GM18867 (cell line): ENCODE measurements around the gene SLC66A2.

Experiments
- ATAC-seq: cut with Tn5 transposase; IDR thresholded peaks from one replicate; pipeline ENCODE4 v1.9.1; 2021; ENCODE audit warnings: mild to moderate bottlenecking, moderate library complexity; ENCODE audit not compliant: unreplicated experiment

Gene SLC66A2

DNA sequence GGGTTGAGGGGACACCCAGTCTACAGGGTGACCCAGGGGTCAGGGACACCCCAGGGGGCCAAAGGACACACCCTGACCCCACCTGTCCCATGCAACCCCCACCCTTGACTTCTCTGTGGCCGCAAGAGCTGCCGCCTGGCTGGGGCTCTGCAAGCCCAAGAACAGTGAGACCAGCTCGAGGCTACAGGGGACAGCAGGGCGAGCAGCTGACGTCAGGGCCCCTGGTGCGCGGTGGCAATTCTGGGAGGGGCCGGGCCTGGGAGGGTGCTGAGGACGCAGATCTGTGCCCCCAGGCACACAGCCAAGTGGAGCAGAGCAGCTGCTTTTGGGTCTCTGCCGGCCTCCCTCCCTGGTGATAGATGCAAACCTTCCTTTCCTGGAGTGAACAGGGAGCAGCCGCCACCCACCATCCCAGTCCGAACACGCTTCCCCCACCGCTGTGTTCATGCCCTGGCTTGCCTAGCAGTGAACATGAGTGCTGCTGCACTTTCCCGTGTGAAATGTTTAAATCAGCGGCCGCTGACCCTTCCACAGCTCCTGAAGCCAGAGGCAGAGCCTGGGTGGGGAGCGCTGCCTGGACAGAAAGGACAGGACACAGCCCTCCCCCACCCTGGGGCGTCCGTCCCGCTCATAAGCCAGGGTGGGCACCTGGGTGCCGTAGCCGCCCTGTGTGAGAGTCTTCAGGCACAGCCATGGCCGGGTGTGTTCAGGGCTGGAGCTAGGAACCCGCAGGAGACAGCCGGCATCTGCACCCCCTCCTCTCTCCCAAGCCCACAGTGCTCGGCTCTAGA lies 46.9 kb downstream of the SLC66A2 start:
- no peak for ATAC-seq

DNA sequence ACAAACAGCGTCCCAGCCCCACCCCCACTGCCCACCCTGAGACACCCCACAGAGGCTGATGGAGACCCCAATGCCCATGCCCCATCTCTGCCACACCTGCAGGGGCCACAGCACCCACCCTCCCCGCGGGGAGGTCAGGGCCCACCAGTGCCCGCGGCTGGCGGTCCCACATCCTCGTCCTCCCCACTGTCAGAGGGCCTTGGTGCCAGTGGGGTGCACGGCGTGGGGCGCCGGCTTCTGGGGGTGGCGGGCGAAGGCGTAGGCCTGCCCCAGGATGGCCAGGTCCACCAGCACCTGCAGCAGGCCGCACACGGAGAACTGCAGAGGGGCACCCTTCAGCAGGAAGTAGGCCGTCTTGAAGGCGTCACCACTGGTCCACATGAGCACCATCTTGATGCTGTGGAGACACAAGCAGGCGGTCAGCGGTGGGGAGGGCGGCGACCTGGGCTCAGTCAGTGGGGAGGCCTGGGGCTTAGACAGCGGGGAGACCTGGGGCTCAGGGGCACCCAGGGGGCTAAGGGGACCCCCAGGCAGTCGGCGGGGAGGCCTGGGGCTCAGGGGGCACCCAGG lies 47.6 kb downstream of the SLC66A2 start:
- no peak for ATAC-seq

DNA sequence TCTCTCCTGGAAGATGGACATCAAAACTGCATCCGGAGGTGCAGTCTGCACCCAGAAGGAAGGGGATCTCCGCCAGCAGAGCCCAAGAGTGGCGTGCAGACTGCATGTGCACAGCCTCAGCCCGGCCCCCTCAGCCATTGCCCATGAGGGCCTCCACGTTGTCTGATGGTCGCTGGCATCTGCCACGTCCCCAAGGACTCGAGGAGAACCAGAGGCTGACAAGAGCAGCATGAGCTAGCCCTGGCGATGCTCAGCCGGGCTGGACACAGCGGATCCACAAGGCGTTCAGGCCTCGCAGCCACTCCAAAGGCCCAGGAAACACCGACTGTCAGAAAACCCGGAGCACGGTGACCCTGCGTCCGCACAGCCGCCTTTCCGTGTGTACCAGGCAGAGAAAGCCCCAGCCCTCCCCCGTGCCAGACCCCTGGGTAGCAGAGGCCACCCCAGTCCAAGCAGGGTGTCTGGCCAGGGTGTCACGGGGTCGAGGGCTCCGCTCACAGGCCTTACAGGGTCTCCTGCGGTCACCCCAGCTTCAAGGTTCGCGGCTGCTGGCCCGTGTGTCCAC lies 48.3 kb downstream of the SLC66A2 start:
- ATAC-seq = no peak

DNA sequence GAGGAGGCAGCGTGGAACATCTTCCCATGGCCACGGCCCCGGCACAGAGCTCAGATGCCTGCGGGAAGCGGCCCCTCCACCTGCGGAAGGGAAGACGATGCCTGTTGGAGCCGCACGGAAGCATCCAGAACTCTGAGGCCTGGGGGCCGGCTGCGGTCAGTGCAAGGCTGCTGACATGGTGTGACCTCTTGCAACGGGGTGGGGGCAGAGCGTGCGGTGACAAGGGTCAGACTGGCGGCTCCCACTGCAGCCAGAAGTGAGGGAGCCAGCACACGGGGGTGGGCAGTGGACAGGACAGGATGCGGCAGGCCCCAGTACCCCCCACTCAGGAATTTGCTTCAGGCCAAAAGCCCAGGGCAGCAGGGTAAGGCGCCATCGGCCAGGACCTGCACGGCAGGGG lies 48.8 kb downstream of the SLC66A2 start:
- ATAC-seq = no peak

DNA sequence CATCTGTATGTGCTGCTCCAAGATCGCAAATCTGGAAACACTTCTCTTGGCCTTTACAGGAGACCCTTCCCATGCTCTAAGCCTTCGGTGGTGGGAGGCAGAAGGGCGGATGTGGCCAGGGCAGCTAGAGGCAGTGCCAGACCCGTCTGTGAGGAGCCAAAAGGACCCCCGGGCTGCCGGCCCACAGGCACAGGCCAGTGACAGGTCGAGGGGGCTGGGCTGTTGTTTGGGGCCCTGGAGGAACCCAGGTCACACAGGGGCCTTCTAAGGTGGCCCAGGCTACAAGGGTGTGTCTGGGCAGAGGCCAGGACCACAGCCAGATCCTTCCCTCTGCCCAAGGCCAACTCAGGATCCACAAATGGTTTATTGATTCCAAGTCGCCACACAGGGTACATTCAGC lies 49.4 kb downstream of the SLC66A2 start:
- no peak for ATAC-seq

DNA sequence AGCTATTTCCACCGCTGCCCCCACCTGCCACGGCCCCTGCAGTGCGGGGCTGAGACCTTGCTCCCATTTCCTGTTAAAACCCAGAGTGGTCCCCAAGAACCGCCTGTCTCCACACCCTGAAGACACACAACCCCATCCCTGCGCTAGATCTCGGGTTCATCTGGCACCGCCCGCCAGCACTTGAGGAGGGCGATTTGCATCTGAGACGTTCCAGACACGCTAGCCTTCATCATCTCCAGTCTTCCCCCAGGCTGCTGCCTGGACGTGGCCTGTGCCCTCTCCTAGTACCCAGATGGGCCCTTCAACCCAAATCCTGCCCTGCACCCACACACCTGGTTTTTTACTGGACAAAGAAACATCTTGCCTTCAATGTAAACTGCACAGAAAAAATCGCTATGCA lies 49.8 kb downstream of the SLC66A2 start:
- no peak for ATAC-seq

DNA sequence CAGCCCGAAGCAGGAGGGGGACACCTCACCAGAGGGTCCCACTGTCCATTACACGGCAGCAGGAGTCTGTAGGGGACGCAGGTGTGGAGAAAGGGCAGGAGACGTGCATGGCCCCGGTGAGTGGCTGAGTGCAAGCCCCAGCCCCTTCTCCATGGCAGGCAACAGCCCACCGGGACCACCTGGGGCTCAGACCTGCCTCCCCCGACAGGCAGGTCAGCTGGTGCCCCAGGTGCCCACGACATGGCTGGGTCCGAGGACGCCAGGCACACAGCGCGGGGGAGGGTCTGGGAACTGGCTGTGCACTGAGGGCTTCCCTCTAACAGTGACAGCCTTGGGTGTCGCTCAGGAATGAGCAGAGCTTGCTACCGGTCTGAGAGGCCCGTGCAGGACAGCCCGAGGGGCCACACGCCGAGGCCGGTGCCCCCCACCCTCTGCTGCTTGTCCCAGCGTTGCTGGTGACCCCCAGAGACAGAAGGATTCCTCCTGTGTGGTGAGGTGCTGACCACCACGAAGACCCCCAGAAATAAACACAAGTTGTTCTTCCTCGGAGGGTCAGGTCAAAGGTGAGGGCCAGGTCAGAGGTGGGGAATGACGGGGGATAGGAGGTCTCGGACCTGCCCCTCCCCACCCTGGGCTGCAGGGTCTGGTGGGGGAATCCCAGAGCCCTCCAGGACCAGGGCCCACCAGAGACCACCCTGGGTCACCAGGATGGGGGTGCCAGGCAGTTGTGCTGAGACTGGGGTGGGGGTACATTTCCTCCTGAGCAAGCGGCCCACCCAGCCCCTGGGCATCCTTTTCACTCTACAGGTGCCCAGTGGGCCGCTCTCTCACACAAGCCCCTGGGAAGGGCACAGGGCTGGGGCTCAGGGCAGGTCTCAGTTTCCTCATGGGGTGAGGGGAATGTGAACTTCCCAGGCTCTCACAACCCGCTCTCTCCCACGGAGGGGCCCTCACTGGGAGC lies 50.6 kb downstream of the SLC66A2 start:
- no peak for ATAC-seq

DNA sequence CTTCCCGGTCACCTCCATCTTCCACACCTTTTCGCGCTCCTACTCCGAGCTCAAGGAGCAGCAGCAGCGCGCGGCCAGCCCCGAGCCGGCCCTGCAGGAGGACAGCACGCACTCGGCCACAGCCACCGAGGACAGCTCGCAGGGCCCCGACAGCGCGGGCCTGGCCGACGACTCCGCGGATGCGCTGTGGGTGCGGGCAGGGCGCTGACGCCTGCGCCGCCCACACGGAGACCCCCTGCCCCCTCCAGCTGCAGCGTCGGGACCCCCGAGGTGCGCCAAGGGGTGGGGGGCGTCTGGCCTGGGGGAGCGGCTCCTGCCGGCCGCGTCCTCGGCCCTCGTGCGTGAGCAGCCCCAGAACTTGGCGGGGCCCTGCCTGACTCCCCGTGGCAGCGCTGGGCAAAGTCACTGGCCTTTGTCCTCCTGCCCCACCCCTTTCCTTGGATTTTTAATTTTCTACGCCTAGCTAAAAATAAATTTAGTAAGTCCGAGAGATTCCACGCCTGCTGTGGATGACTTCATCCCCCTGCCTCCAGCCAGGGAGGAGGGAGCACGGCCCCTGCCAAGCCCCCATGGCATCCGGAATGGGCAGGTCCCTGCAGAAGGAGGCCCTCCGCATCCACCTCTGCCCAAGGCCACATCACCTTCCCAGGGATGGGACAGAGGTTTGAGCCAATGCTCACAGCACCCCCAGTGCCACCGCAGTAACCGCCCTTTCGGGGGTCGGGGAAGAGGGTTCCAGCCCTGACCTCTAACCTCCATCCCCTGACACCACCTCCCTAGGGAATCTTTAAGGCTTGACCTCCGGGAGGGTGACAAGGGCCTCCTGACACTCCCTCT lies 51.6 kb downstream of the SLC66A2 start:
- no peak for ATAC-seq

DNA sequence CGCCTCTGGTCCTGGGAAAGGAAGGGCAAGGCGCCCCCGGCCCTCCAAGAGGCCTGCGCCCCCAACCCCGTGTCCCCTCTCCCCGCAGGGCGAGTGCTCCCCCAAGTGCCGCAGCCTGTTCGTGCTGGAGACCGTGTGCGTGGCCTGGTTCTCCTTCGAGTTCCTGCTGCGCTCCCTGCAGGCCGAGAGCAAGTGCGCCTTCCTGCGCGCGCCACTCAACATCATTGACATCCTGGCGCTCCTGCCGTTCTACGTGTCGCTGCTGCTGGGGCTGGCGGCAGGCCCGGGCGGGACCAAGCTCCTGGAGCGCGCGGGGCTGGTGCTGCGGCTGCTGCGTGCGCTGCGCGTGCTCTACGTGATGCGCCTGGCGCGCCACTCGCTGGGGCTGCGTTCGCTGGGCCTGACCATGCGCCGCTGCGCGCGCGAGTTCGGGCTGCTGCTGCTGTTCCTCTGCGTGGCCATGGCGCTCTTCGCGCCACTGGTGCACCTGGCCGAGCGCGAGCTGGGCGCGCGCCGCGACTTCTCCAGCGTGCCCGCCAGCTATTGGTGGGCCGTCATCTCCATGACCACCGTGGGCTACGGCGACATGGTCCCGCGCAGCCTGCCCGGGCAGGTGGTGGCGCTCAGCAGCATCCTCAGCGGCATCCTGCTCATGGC lies 52.4 kb downstream of the SLC66A2 start:
- no peak for ATAC-seq

DNA sequence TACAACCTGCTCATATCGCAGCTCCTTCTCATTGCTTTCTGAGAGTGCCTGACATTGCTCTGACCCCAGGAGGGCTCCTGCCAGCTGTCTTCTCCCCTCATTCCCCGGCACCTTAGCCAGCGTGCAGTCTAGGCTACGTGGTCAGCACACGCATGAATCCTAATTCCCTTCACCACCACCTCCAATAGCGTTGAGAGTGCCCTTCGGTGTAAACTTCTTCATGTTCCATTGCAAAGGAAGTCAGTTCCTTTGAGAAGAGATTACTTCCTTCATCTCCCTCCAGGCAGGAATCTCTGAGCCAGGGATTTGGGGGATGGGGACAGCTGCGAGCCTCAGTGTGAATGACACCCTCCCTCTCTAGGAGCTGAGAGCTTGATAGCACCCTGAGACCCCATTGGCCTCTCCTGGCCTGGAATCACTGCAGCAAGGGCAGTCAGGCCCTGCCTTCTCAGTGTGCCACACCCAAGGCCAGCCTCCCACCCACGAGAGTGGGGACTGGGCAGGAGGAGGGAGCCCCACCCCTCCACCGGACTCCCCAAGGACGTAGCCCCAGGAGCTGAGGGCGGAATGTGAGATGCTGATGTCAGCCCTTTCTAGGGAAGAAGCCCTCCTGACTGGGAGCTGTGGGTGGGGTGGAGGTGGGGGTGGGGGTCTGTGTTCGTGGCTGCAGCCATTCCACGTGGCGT lies 53.4 kb downstream of the SLC66A2 start:
- ATAC-seq = no peak

DNA sequence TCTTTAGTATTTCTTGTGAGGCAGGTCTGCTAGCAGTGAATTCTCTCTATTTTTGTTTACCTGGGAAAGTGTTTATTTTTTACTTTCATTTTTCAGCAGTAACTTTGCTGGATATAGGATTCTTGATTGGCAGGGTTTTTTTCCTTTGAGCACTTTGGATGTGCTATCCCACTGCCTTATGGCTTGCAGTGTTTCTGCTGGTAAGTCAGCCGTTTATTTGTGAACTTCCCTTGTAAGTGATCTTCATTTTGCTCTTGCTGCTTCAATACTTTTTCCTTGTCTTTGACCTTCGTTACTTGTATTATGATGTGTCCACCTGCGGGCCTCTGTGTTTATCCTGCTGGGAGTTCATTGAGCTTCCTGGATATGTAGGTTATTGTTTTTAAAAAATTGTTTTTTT lies 54.7 kb downstream of the SLC66A2 start:
- ATAC-seq = no peak

DNA sequence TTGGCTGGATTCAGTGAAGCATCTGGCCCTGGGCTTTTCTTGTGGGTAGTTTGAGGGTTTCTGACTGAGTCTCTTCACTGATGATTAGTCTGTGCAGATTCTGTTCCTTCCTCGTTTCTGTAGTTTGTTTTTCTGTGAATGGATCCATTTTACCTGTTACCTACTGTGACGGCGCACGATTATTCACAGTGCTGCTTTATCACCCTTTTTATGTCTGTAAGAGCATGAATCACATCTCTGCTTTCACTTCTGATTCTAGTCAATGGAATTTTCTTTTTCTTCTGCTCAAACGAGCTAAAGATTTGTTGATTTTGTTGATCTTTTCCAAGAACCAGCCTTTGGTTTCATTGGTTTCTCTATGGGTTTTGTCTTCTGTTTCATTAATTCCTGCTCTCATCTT lies 60.8 kb downstream of the SLC66A2 start:
- ATAC-seq = no peak

DNA sequence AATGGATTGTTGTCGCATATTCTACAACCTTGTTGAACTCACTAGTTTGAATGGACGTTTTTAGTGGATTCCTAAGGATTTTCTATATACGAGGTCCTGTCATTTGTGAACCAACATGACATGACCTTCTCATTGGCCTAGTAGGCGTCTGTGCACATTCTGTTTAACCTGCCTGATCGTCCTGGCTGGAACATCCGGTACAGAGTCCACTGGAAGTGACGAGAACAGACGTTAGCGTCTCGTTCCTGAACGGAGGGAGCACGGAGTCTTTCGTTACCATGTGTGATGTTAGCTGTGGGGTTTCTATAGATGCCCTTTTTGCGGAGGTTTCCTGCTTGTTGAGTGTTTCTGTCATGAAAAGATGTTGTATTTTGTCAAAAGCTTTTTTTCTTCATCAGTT lies 61.9 kb downstream of the SLC66A2 start:
- ATAC-seq = no peak

DNA sequence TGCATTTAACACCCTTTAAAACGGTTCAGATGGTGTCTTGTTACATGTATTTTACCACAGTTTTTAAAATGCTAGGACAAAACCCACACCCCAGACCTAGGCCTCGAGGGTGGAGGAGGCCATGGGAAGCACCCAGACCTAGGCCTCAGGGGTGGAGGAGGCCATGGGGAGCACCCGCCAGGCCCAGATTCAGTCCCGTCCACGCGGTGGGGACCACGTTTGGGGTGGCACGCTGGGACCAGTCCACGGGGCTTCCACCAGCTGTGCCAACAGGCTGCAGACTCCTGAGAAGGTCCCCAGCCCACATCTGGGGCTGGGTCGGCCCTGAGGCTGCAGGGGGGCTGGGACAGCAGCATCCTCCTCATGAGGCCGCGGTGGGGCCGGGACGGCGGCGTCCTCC lies 63.4 kb downstream of the SLC66A2 start:
- no peak for ATAC-seq

DNA sequence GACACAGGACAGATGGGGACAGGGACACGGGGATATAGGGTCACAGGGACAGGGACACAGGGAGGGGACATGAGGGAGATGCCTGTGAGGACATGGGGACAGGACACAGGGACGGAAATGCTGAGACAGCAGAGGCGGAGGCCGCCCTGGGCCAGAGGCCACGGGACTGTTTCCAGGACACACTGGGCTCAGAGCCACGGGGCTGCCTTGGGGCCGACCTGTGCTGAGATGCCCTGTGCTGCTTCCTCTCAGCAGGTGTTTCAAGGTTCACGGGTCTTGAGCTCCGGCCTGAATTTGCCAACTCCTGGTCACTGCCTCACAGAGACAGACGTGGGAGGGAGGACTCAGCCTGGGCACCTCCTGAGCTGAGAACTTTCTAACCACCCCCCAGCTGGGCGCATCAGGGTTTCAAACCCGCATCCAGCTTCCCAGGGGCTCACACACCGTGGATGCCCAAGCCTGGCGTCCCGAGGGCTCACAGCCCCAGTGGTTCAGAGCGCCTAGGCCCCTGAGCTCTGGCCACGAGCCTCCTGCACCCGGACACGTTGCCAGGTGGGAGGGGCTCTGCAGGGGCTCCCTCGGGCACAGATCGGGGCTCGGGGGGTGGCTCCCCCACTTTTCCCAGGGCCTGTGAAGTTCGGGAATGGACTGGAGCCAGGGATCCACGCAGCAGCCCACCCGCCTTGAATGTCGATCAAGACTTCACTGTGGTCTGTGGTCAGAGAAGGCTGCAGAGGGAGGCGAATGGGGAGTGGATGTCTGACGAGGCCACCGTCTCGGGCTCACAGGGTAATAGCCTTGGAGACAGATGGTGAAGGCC lies 64.1 kb downstream of the SLC66A2 start:
- ATAC-seq = no peak

DNA sequence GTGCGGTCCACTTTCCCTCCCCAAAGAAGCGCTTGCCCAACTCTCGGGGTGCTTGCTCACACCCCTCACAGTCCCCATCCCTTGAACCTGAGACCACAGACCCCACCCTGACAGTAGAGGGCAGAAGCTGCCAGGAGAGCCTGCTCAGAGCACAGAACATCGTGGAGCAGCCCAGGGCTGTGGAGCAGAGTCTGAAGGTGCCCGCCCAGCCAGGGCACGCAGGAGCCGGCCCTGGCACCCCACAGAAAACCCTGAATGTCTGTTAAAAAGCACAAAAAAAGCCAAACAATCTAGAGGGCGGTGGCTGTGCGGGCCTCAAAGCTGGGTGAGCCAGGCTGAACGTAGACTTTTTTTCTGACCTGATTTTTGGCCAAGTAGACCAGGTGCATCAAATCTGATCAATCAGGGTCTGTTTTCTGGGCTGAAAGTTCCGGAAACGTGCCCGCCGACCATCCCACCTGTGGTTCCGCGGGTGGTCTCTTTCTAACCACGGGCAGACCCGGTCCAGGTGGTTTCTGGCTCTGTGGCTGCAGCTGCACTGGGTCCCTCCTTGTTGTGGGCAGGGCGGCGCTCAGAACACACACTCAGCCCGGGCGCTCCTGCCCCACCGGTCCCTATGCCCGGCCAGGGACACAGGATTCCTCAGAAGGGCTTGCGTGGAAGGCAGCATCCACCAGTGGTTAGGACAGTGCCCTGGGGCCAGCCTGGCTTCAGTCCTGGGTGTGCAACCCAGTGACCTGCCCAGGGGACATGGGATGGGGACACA lies 66.3 kb downstream of the SLC66A2 start:
- no peak for ATAC-seq

DNA sequence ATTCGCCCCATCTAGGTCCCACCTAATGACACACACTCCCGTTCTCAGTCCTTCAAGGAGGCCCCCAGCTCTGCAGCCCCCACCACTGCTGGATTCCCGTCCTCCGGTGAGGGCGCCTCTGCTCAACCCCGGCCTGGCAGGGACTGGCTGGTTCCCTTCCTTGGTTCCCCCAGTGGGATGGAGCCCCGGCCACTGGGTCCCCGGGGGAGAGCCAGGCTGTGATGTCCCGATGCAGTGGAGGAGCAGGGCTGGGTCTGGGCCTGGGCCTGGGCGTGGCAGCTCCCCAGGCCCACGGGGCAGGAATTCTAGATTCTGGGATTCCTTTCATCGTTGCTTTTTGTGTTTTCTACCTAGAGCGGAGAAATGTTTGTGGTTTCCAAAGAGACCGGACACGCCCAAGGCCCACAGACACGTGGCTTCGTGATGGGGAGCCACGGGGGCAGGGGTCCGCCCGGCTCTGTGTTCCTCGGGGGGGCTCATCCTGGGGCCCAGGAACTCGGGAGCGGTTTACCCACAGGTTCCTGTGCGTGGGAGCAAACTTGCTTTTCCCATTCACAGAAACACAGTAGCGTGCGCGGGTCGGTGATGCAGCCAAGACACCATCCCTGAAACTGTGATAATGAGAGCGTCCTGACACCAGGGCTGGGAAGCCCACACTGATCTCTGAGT lies 67.0 kb downstream of the SLC66A2 start:
- ATAC-seq = no peak
